Osteoblast (primary cell): Measurements from ENCODE around the gene MAP1LC3C. TPM values are rescaled to one million over a fixed set of nuclear protein-coding genes. Genes with fewer than 3 reads are reported as not detected.
"Not testable (repeated sequence)": the region's sequence is repeated elsewhere in the genome, so short reads cannot be mapped to it uniquely, and the experiment has no call there.

ENCODE experiments used
- DNase-seq: peaks from one replicate; pipeline ENCODE4 v3.0.0; 2011; ENCODE audit warnings: low spot score, mixed read lengths; ENCODE audit not compliant: insufficient read length; ENCODE audit errors: missing footprints
- H2AFZ ChIP-seq: 2 replicates; pipeline ENCODE4 v1.6.0; 2011; ENCODE audit warnings: mild to moderate bottlenecking, low read length
- H3K27ac ChIP-seq: 2 replicates; pipeline ENCODE4 v1.5.1; 2011; ENCODE audit warnings: mild to moderate bottlenecking, low read depth, low read length, moderate library complexity
- H3K27me3 ChIP-seq: 2 replicates; pipeline ENCODE4 v1.6.0; 2012; ENCODE audit warnings: mild to moderate bottlenecking, control low read depth, inconsistent platforms, low read length, moderate library complexity; ENCODE audit not compliant: insufficient read depth
- H3K36me3 ChIP-seq: 2 replicates; pipeline ENCODE4 v1.5.1; 2011; ENCODE audit warnings: mild to moderate bottlenecking, low read length, control low read depth, moderate library complexity; ENCODE audit not compliant: insufficient read depth
- H3K4me1 ChIP-seq: 2 replicates; pipeline ENCODE4 v1.5.1; 2011; ENCODE audit warnings: mild to moderate bottlenecking, low read length, control low read depth, moderate library complexity; ENCODE audit not compliant: insufficient read depth
- H3K4me2 ChIP-seq: 2 replicates; pipeline ENCODE4 v1.6.0; 2011; ENCODE audit warnings: mild to moderate bottlenecking, low read length; ENCODE audit not compliant: insufficient read depth
- H3K4me3 ChIP-seq: fragments of 200-600 bp; sonication (generic); 3 replicates; pipeline ENCODE4 v1.5.1; 2012; ENCODE audit warnings: mild to moderate bottlenecking, low read length, inconsistent platforms; ENCODE audit not compliant: insufficient read depth
- H3K79me2 ChIP-seq: 2 replicates; pipeline ENCODE4 v1.6.0; 2012; ENCODE audit warnings: mild to moderate bottlenecking, low read length, control low read depth, inconsistent platforms; ENCODE audit not compliant: insufficient read depth
- H3K9me3 ChIP-seq: 2 replicates; pipeline ENCODE4 v1.5.1; 2011; ENCODE audit warnings: low read depth, low read length, control low read depth
- H4K20me1 ChIP-seq: 2 replicates; pipeline ENCODE4 v1.6.0; 2012; ENCODE audit warnings: mild to moderate bottlenecking, low read length, control low read depth; ENCODE audit not compliant: insufficient read depth
- total RNA-seq: library from RNA; depleted of rRNA; stranded (reverse); fragments of >200 nt; gene quantifications from 2 replicates; pipeline ENCODE4 v1.2.3, GENCODE V29; 2012
- TF ChIP-seq, protein P1 (sequence below): IDR thresholded peaks from 2 replicates; pipeline ENCODE4 v1.5.1; 2011; ENCODE audit warnings: mild to moderate bottlenecking, low read depth, low read length, moderate library complexity; ENCODE audit errors: extremely low read depth

MAP1LC3C gene
- total RNA-seq, 1 donor, result under 0.01 TPM

DNA sequence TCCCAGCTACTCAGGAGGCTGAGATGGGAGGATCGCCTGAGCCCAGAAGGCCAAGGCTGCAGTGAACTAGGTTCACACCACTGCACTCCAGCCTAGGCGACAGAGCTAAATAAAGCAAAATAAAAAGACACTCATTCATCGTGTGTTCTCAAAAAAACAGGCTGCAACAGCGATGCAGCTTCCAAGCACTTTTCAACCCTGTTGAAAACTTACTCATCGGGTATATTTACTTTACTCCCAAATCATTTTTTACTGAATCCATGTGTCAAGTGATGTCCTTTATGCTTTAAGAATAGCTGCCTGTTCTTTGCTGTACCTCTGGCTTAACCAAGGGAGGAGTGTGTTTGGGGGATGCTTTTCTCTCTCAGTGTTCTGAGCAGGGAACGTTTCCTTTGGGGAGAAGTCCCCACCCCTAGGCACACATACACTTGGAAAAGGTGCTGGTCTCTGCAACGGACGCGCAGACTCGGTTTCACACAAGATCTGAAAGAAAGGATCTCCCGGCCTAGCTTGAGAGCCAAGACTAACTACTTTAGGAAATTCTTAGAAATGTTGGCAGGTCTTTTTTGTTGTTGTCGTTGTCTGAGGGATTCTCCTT is 1.4 kb downstream of the MAP1LC3C start:
- peak; percentile 31 for DNase-seq

DNA sequence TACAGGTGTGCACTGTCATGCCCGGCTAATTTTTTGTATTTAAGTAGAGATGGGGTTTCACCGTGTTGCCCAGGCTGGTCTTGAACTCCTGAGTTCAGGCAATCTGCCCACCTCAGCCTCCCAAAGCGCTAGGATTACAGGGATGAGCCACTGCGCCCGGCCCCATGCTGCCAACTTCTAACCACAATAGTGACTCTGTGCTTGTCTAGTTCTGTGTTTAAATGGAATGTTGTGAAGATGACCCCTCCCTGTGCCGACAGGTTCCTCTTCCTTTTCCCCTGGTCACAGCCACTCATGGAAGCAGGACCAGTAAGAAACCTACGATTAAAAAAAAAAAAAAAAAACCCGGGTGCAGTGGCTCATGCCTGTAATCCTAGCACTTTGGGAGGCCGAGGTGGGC is 4.7 kb downstream of the MAP1LC3C start:
- Histone ChIP-seq H3K27ac (no peak overlapping the region), H3K9me3 (no peaks in the 10 kb centered on the region)

More for the DNA sequence above, 1.4 kb downstream of the MAP1LC3C start:
- no peak overlapping the region for H3K27ac ChIP-seq
- no peaks in the 10 kb centered on the region for H3K4me1 ChIP-seq
- TF ChIP-seq, protein P1, sequence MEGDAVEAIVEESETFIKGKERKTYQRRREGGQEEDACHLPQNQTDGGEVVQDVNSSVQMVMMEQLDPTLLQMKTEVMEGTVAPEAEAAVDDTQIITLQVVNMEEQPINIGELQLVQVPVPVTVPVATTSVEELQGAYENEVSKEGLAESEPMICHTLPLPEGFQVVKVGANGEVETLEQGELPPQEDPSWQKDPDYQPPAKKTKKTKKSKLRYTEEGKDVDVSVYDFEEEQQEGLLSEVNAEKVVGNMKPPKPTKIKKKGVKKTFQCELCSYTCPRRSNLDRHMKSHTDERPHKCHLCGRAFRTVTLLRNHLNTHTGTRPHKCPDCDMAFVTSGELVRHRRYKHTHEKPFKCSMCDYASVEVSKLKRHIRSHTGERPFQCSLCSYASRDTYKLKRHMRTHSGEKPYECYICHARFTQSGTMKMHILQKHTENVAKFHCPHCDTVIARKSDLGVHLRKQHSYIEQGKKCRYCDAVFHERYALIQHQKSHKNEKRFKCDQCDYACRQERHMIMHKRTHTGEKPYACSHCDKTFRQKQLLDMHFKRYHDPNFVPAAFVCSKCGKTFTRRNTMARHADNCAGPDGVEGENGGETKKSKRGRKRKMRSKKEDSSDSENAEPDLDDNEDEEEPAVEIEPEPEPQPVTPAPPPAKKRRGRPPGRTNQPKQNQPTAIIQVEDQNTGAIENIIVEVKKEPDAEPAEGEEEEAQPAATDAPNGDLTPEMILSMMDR, result no peak
- no peaks in the 10 kb centered on the region for H3K9me3 ChIP-seq
- H2AFZ ChIP-seq, result no peak overlapping the region
- no peaks in the 10 kb centered on the region for H4K20me1 ChIP-seq
- H3K79me2 ChIP-seq, result no peaks in the 10 kb centered on the region
- H3K4me3 ChIP-seq, result no peak overlapping the region
- H3K27me3 ChIP-seq, result no peaks in the 10 kb centered on the region
- no peaks in the 10 kb centered on the region for H3K36me3 ChIP-seq
- no peak overlapping the region for H3K4me2 ChIP-seq

DNA sequence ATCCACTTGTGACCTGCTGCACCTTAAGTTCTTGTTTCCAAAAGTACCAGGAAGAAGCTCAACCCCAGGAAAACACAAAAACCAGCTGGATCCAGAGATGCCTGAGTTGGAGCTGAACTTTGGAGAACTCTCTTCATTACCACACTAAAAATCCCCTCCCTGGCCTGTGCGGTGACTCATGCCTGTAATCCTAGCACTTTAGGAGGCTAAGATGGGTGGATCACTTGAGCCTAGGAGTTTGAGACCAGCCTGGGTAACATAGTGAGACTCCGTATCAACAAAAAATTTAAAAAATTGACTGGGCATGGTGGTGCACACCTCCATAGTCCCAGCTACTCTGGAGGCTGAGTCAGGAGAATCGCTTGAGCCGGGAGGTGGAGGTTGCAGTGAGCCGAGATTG is 6.2 kb downstream of the MAP1LC3C start:
- Histone ChIP-seq H3K27ac (no peak overlapping the region), H3K9me3 (no peaks in the 10 kb centered on the region), H3K79me2 (no peaks in the 10 kb centered on the region), H3K4me1 (peaks cover 9% of the 10 kb centered on the region), H3K4me3 (no peak overlapping the region), H2AFZ (no peak overlapping the region), H3K27me3 (no peaks in the 10 kb centered on the region), H3K36me3 (no peaks in the 10 kb centered on the region), H3K4me2 (no peak overlapping the region), H4K20me1 (no peaks in the 10 kb centered on the region)
- no peak for DNase-seq
- TF ChIP-seq, protein P1, result no peak

More for the DNA sequence above, 4.7 kb downstream of the MAP1LC3C start:
- Histone ChIP-seq H3K4me1 (peaks cover 4% of the 10 kb centered on the region), H3K36me3 (no peaks in the 10 kb centered on the region), H3K4me3 (no peak overlapping the region), H2AFZ (no peak overlapping the region), H3K79me2 (no peaks in the 10 kb centered on the region), H3K4me2 (no peak overlapping the region), H3K27me3 (no peaks in the 10 kb centered on the region), H4K20me1 (no peaks in the 10 kb centered on the region)
- DNase-seq, result no peak
- TF ChIP-seq, protein P1, result no peak

DNA sequence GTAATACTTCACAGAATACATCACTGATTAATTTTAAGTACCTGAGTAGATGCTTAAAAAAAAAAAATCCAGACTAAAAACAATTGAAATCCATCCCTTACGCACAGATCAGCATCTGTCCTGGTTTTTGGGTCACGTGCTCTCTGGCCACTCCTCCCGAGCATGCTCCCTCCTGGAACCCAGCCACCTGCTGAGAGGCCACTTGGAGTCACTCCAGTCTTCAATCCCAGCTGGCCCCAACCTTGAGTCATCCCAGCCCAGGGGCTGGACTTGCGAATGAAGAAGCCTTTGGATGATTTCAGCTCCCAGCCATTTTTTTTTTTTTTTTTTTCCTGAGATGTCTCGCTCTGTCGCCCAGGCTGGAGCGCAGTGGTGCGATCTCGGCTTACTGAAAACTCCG is 8.9 kb downstream of the MAP1LC3C start:
- Histone ChIP-seq H3K4me3 (no peak overlapping the region), H3K36me3 (no peaks in the 10 kb centered on the region), H3K27ac (no peak overlapping the region), H4K20me1 (no peaks in the 10 kb centered on the region), H3K27me3 (no peaks in the 10 kb centered on the region), H3K9me3 (no peaks in the 10 kb centered on the region), H3K4me2 (no peak overlapping the region), H2AFZ (no peak overlapping the region), H3K79me2 (no peaks in the 10 kb centered on the region), H3K4me1 (peaks cover 9% of the 10 kb centered on the region)
- TF ChIP-seq, protein P1, result no peak
- DNase-seq, result peak; percentile 76

DNA sequence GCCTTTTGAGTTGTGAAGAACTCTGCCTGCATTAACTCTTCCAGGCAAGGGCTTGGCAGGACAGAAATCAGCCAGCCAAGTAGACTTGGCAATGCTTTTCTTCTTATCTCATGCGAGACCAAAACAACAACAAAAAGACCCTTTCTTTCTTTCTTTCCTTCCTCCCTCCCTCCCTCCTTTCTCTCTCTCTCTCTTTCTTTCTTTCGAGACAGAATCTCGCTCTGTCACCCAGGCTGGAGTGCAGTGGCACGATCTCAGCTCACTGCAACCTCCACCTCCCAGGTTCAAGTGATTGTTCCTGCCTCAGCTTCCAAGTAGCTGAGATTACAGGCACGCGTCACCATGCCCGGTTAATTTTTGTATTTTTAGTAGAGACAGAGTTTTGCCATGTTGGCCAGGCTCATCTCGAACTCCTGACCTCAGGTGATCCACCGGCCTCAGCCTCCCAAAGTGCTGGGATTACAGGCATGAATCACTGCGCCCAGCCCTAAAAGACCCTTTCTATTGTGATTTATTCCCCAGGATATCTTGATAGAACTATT is 10.4 kb downstream of the MAP1LC3C start:
- H3K27ac ChIP-seq, H2AFZ ChIP-seq: not testable (repeated sequence)

More for the DNA sequence above, 10.4 kb downstream of the MAP1LC3C start:
- not testable (repeated sequence) for H3K36me3 ChIP-seq, H3K27me3 ChIP-seq, H3K4me1 ChIP-seq, H4K20me1 ChIP-seq, H3K4me3 ChIP-seq, H3K9me3 ChIP-seq, H3K79me2 ChIP-seq, H3K4me2 ChIP-seq
- DNase-seq, result peak; percentile 21
